Epithelial cell of esophagus (primary cell): ENCODE data around the gene CPNE4.
A peak's percentile ranks its signal among the peaks of the same experiment; 100 is the strongest.

Source experiments
- DNase-seq: peaks from one replicate; pipeline ENCODE4 v3.0.0; 2010; ENCODE audit warnings: low read depth
- H3K4me3 ChIP-seq: 2 replicates; pipeline ENCODE4 v1.5.1; 2011; ENCODE audit warnings: mild to moderate bottlenecking, low read length, control low read depth
- CTCF ChIP-seq: IDR thresholded peaks from 2 replicates; pipeline ENCODE4 v1.5.1; 2011; ENCODE audit warnings: low read depth, mild to moderate bottlenecking, low read length, control low read depth, inconsistent platforms; ENCODE audit not compliant: insufficient read depth; ENCODE audit errors: missing control alignments

CPNE4 gene

GRCh38 chr3:131789188-131789587 is 245.6 kb downstream of the CPNE4 start:
- no peak overlapping the region for H3K4me3 ChIP-seq
- TF ChIP-seq CTCF, result no peak

GRCh38 chr3:131786386-131786785 is 248.4 kb downstream of the CPNE4 start:
- no peak for DNase-seq
- TF ChIP-seq CTCF, result no peak
- H3K4me3 ChIP-seq, result no peak overlapping the region

More at GRCh38 chr3:131789188-131789587, 245.6 kb downstream of the CPNE4 start:
- no peak for DNase-seq

GRCh38 chr3:131782751-131783150 is 252.1 kb downstream of the CPNE4 start:
- DNase-seq, result no peak
- no peak overlapping the region for H3K4me3 ChIP-seq
- no peak for TF ChIP-seq CTCF

- H3K4me3 ChIP-seq, result no peak overlapping the region
- DNase-seq, result peak; percentile 47
- no peak for TF ChIP-seq CTCF
These were observed 256.3 kb downstream of the CPNE4 start for GRCh38 chr3:131778526-131778925.

GRCh38 chr3:131775650-131776049 is 259.2 kb downstream of the CPNE4 start:
- no peak overlapping the region for H3K4me3 ChIP-seq
- no peak for TF ChIP-seq CTCF
- no peak for DNase-seq

- H3K4me3 ChIP-seq, result no peak overlapping the region
- no peak for DNase-seq
- no peak for TF ChIP-seq CTCF
These were observed 262.4 kb downstream of the CPNE4 start for GRCh38 chr3:131772269-131773026.
